GM19238 (cell line): Measurements from ENCODE around the gene ZNF527.
"Not testable (repeated sequence)": the region's sequence is repeated elsewhere in the genome, so short reads cannot be mapped to it uniquely, and the experiment has no call there.

Experiments
- DNase-seq: peaks from one replicate; pipeline ENCODE4 v3.0.0; 2011; ENCODE audit warnings: low spot score; ENCODE audit not compliant: insufficient read length

ZNF527 gene

GRCh38 chr19:37370880-37371661, at the start of gene ZNF527:
TSS of gene ZNF527 (plus strand) at chr19:37371099. CDS start at chr19:37374199, 3,100 bp downstream.
- peak; percentile 92 for DNase-seq

- no peak for DNase-seq
These were observed 41.2 kb upstream of the ZNF527 start for GRCh38 chr19:37329686-37330085.

GRCh38 chr19:37332839-37333238, 38.1 kb upstream of the ZNF527 start:
- DNase-seq = no peak

GRCh38 chr19:37333457-37333856, 37.4 kb upstream of the ZNF527 start:
- DNase-seq = no peak

- peak; percentile 87 for DNase-seq
These were observed 36.5 kb upstream of the ZNF527 start for GRCh38 chr19:37334179-37335071.

GRCh38 chr19:37342753-37343152, 28.1 kb upstream of the ZNF527 start:
- no peak for DNase-seq

- no peak for DNase-seq
These were observed 24.8 kb upstream of the ZNF527 start for GRCh38 chr19:37346091-37346490.

GRCh38 chr19:37348060-37348459, 22.8 kb upstream of the ZNF527 start:
- no peak for DNase-seq

- DNase-seq = no peak
These were observed 16.9 kb upstream of the ZNF527 start for GRCh38 chr19:37353968-37354367.

- DNase-seq = no peak
These were observed 15.0 kb upstream of the ZNF527 start for GRCh38 chr19:37355901-37356300.

GRCh38 chr19:37361994-37362393, 8.9 kb upstream of the ZNF527 start:
- no peak for DNase-seq

- no peak for DNase-seq
These were observed 8.2 kb upstream of the ZNF527 start for GRCh38 chr19:37362733-37363132.

- DNase-seq = not testable (repeated sequence)
These were observed 466 bp upstream of the ZNF527 start for GRCh38 chr19:37370386-37370879.

GRCh38 chr19:37389234-37389633, 18.3 kb downstream of the ZNF527 start:
- no peak for DNase-seq

GRCh38 chr19:37391399-37391798, 20.5 kb downstream of the ZNF527 start:
- DNase-seq = not testable (repeated sequence)

- DNase-seq = no peak
These were observed 30.2 kb downstream of the ZNF527 start for GRCh38 chr19:37401078-37401477.

- DNase-seq = no peak
These were observed 32.5 kb downstream of the ZNF527 start for GRCh38 chr19:37403403-37403802.

GRCh38 chr19:37406140-37406846, 35.4 kb downstream of the ZNF527 start:
- not testable (repeated sequence) for DNase-seq

GRCh38 chr19:37412700-37413099, 41.8 kb downstream of the ZNF527 start:
- no peak for DNase-seq

- no peak for DNase-seq
These were observed 42.6 kb downstream of the ZNF527 start for GRCh38 chr19:37413313-37414084.
